Upper lobe of left lung (tissue), 4 donors: Measurements from ENCODE around the gene PFN3.

ENCODE experiments used
- POLR2A ChIP-seq, 4 donors: fragments of 450-650 bp; IDR thresholded peaks; one replicate each; pipeline ENCODE4 v1.5.1; 2016 to 2017; ENCODE audit warnings: antibody characterized with exemption in 4 of 4, mild to moderate bottlenecking in 2 of 4
- TF ChIP-seq, protein P1 (sequence below), 6 experiments: fragments of 450-650 bp in 4 of 6; fragments of 200-600 bp in 2 of 6; sonication (generic) in 2 of 6; IDR thresholded peaks; one replicate each; pipeline ENCODE4 v1.5.1; 2016 to 2019; ENCODE audit warnings: antibody characterized with exemption in 6 of 6

DNA sequence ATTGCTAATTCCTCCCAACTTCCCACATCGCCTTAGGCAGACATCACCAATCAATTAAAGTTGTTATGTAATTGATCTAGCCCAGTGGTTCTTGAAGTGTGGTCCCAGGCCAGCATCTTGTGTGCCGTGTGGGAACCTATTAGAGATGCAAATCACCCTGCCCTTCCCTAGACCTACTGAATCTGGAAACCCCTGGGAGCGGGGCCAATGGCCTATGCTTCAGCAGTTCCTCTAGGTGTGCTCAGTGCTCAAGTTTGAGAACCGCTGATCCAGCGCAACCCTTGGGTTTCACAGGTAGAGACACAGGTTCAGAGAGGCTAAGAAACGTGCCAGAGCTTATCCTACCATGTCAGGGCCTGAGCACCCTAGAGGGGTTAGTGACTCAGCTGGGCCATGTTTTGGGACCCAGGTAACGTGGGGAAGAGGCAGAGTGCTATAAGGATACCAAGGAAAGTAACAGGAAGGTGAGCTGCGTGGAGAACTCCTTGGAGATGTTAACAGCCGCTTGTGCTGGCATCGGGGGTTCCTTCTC, 11.9 kb downstream of the PFN3 start:
- TF ChIP-seq, protein P1, sequence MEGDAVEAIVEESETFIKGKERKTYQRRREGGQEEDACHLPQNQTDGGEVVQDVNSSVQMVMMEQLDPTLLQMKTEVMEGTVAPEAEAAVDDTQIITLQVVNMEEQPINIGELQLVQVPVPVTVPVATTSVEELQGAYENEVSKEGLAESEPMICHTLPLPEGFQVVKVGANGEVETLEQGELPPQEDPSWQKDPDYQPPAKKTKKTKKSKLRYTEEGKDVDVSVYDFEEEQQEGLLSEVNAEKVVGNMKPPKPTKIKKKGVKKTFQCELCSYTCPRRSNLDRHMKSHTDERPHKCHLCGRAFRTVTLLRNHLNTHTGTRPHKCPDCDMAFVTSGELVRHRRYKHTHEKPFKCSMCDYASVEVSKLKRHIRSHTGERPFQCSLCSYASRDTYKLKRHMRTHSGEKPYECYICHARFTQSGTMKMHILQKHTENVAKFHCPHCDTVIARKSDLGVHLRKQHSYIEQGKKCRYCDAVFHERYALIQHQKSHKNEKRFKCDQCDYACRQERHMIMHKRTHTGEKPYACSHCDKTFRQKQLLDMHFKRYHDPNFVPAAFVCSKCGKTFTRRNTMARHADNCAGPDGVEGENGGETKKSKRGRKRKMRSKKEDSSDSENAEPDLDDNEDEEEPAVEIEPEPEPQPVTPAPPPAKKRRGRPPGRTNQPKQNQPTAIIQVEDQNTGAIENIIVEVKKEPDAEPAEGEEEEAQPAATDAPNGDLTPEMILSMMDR (IDR thresholded peaks at IDR 0.05): no peak
- TF ChIP-seq POLR2A (IDR thresholded peaks at IDR 0.05): no peak
